K562 (cell line): Measurements from ENCODE around the gene UBE2L5. TPM values are rescaled to one million over a fixed set of nuclear protein-coding genes. Genes with fewer than 3 reads are reported as not detected.

Source experiments
- ZNF507 ChIP-seq: conservative IDR thresholded peaks from 2 replicates; pipeline ENCODE4 v1.6.1; 2017; ENCODE audit warnings: missing genetic modification characterization, missing compliant biosample characterization
- polyA plus RNA-seq, 8 experiments: library from polyadenylated mRNA; depleted of rRNA in 4 of 8; stranded (reverse) in 5 of 8; unstranded in 3 of 8; fragments of >200 nt; fragmentation: Nextera tagmentation in 2 of 8; fragmentation: Illumina TruSeq in 1 of 8; extraction: Ambion mirVana in 2 of 8; extraction: Trizol in 1 of 8; gene quantifications; 2 replicates each; pipeline versions ENCODE4 v1.2.1 to v1.2.3, GENCODE V29; 2011 to 2014; ENCODE audit warnings: inconsistent platforms in 1 of 8, missing spikeins in 1 of 8
- total RNA-seq, 7 experiments: library from RNA; depleted of rRNA in 6 of 7; stranded (reverse); fragments of >200 nt in 6 of 7; fragmentation: Illumina TruSeq in 2 of 7; extraction: Trizol in 2 of 7; gene quantifications; 2 replicates each; pipeline versions ENCODE4 v1.2.1 to v1.2.3, GENCODE V29; 2011 to 2021; ENCODE audit warnings: low replicate concordance in 1 of 7
- TF ChIP-seq, protein P1 (sequence below): fragments of 450-650 bp; IDR thresholded peaks from 2 replicates; pipeline ENCODE4 v1.6.1; 2016; ENCODE audit warnings: mild to moderate bottlenecking, moderate library complexity
- TF ChIP-seq, protein P2 (sequence below), 2 experiments: fragments of 450-650 bp; IDR thresholded peaks; 2 replicates each; pipeline ENCODE4 v1.6.1; 2016; ENCODE audit warnings: mild to moderate bottlenecking in 2 of 2, borderline replicate concordance in 1 of 2, low read depth in 1 of 2, moderate library complexity in 1 of 2
- TF ChIP-seq, protein P3 (sequence below): sonication (generic); formaldehyde crosslinking; IDR thresholded peaks from 2 replicates; pipeline ENCODE4 v1.4.0; 2020; ENCODE audit warnings: mild to moderate bottlenecking, missing genetic modification reagents

Gene UBE2L5
- total and polyA plus RNA-seq, 9 of the 15 experiments (the other 6 are each of a cell fraction or from before 2014, with no cell fraction given) = 0.22 to 1.5 (median 0.86) TPM; not detected in 6

DNA sequence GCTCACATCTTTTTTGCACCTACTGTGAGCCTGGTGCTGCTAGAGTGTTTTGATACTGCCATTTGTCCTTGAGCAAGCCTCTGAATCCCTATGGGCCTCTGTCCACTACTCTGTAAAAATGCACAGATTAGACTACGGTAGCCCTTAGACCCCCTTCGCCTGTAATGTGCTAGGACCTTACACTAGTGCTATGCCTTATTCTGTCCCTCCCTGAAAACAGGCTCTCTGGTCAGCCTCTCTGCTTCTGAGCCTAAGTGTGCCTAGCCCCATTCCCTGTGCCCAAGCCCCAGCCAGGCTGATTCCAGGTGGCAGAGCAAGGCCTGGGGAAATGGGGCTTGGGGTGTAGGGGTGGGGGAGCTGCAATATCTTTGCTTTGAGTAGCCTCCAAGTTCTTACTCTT is 32.7 kb downstream of the UBE2L5 start (continued):
- TF ChIP-seq, protein P1, sequence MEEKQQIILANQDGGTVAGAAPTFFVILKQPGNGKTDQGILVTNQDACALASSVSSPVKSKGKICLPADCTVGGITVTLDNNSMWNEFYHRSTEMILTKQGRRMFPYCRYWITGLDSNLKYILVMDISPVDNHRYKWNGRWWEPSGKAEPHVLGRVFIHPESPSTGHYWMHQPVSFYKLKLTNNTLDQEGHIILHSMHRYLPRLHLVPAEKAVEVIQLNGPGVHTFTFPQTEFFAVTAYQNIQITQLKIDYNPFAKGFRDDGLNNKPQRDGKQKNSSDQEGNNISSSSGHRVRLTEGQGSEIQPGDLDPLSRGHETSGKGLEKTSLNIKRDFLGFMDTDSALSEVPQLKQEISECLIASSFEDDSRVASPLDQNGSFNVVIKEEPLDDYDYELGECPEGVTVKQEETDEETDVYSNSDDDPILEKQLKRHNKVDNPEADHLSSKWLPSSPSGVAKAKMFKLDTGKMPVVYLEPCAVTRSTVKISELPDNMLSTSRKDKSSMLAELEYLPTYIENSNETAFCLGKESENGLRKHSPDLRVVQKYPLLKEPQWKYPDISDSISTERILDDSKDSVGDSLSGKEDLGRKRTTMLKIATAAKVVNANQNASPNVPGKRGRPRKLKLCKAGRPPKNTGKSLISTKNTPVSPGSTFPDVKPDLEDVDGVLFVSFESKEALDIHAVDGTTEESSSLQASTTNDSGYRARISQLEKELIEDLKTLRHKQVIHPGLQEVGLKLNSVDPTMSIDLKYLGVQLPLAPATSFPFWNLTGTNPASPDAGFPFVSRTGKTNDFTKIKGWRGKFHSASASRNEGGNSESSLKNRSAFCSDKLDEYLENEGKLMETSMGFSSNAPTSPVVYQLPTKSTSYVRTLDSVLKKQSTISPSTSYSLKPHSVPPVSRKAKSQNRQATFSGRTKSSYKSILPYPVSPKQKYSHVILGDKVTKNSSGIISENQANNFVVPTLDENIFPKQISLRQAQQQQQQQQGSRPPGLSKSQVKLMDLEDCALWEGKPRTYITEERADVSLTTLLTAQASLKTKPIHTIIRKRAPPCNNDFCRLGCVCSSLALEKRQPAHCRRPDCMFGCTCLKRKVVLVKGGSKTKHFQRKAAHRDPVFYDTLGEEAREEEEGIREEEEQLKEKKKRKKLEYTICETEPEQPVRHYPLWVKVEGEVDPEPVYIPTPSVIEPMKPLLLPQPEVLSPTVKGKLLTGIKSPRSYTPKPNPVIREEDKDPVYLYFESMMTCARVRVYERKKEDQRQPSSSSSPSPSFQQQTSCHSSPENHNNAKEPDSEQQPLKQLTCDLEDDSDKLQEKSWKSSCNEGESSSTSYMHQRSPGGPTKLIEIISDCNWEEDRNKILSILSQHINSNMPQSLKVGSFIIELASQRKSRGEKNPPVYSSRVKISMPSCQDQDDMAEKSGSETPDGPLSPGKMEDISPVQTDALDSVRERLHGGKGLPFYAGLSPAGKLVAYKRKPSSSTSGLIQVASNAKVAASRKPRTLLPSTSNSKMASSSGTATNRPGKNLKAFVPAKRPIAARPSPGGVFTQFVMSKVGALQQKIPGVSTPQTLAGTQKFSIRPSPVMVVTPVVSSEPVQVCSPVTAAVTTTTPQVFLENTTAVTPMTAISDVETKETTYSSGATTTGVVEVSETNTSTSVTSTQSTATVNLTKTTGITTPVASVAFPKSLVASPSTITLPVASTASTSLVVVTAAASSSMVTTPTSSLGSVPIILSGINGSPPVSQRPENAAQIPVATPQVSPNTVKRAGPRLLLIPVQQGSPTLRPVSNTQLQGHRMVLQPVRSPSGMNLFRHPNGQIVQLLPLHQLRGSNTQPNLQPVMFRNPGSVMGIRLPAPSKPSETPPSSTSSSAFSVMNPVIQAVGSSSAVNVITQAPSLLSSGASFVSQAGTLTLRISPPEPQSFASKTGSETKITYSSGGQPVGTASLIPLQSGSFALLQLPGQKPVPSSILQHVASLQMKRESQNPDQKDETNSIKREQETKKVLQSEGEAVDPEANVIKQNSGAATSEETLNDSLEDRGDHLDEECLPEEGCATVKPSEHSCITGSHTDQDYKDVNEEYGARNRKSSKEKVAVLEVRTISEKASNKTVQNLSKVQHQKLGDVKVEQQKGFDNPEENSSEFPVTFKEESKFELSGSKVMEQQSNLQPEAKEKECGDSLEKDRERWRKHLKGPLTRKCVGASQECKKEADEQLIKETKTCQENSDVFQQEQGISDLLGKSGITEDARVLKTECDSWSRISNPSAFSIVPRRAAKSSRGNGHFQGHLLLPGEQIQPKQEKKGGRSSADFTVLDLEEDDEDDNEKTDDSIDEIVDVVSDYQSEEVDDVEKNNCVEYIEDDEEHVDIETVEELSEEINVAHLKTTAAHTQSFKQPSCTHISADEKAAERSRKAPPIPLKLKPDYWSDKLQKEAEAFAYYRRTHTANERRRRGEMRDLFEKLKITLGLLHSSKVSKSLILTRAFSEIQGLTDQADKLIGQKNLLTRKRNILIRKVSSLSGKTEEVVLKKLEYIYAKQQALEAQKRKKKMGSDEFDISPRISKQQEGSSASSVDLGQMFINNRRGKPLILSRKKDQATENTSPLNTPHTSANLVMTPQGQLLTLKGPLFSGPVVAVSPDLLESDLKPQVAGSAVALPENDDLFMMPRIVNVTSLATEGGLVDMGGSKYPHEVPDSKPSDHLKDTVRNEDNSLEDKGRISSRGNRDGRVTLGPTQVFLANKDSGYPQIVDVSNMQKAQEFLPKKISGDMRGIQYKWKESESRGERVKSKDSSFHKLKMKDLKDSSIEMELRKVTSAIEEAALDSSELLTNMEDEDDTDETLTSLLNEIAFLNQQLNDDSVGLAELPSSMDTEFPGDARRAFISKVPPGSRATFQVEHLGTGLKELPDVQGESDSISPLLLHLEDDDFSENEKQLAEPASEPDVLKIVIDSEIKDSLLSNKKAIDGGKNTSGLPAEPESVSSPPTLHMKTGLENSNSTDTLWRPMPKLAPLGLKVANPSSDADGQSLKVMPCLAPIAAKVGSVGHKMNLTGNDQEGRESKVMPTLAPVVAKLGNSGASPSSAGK = no peak
- TF ChIP-seq, protein P2, sequence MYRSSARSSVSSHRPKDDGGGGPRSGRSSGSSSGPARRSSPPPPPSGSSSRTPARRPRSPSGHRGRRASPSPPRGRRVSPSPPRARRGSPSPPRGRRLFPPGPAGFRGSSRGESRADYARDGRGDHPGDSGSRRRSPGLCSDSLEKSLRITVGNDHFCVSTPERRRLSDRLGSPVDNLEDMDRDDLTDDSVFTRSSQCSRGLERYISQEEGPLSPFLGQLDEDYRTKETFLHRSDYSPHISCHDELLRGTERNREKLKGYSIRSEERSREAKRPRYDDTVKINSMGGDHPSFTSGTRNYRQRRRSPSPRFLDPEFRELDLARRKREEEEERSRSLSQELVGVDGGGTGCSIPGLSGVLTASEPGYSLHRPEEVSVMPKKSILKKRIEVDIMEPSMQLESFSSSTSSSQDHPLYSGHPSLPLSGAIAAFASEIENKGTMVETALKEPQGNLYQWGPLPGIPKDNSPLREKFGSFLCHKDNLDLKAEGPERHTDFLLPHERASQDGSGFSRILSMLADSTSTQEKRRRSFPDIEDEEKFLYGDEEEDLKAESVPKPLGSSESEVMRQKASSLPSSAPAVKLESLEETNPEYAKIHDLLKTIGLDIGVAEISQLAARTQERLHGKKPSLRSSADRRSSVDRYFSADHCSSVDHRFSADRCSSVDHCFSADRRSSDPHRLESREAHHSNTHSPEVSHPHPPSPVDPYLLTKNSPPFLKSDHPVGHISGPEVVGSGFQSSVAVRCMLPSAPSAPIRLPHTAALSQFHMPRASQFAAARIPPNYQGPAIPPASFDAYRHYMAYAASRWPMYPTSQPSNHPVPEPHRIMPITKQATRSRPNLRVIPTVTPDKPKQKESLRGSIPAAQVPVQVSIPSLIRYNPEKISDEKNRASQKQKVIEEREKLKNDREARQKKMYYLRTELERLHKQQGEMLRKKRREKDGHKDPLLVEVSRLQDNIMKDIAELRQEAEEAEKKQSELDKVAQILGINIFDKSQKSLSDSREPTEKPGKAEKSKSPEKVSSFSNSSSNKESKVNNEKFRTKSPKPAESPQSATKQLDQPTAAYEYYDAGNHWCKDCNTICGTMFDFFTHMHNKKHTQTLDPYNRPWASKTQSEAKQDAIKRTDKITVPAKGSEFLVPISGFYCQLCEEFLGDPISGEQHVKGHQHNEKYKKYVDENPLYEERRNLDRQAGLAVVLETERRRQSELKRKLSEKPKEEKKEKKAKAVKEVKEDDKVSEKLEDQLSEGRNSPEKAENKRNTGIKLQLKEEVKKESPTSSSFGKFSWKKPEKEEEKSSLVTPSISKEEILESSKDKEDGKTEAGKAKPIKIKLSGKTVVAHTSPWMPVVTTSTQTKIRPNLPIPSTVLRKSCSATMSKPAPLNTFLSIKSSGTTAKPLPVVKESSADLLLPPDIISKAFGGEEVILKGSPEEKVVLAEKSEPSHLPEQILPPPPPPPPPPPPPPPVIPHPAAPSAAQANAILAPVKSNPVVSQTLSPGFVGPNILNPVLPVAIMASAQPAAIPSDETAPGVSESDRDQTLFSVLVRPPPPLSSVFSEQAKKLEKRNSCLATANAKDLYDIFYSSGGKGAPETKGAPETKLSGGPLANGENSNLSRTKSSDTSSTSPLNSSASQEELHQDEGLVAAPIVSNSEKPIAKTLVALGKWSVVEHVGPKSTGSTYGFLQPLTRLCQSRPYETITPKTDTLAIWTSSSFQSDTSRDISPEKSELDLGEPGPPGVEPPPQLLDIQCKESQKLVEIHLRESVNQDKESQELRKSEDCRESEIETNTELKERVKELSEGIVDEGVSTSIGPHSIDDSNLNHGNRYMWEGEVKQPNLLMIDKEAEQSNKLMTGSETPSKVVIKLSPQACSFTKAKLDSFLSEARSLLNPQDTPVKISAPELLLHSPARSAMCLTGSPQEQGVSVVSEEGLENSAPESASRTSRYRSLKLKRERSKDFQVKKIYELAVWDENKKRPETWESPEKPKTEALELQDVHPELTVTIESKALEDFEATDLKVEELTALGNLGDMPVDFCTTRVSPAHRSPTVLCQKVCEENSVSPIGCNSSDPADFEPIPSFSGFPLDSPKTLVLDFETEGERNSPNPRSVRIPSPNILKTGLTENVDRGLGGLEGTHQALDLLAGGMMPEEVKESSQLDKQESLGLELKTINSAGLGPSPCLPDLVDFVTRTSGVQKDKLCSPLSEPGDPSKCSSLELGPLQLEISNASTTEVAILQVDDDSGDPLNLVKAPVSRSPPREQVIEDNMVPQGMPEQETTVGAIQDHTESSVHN (IDR thresholded peaks at IDR 0.05; ENCODE audit: borderline replicate concordance in 1 of 2, low read depth in 1 of 2) = no peak
- TF ChIP-seq, protein P3, sequence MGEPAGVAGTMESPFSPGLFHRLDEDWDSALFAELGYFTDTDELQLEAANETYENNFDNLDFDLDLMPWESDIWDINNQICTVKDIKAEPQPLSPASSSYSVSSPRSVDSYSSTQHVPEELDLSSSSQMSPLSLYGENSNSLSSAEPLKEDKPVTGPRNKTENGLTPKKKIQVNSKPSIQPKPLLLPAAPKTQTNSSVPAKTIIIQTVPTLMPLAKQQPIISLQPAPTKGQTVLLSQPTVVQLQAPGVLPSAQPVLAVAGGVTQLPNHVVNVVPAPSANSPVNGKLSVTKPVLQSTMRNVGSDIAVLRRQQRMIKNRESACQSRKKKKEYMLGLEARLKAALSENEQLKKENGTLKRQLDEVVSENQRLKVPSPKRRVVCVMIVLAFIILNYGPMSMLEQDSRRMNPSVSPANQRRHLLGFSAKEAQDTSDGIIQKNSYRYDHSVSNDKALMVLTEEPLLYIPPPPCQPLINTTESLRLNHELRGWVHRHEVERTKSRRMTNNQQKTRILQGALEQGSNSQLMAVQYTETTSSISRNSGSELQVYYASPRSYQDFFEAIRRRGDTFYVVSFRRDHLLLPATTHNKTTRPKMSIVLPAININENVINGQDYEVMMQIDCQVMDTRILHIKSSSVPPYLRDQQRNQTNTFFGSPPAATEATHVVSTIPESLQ (CRISPR knock-in tag) = no peak
- TF ChIP-seq ZNF507 (tag) = no peak
